ENCODE data around the gene FREM2.

The FREM2 gene

GRCh38 chr13:38898481-38898880, 211.6 kb downstream of the FREM2 start:
- DNase-seq (ENCODE audit: low read depth), result no peak

GRCh38 chr13:38899571-38899970, 212.7 kb downstream of the FREM2 start:
- no peak for DNase-seq (ENCODE audit: low read depth)

- DNase-seq (ENCODE audit: low read depth), result no peak
These were observed 213.3 kb downstream of the FREM2 start for GRCh38 chr13:38900188-38900587.

GRCh38 chr13:38902551-38902950, 215.7 kb downstream of the FREM2 start:
- no peak for DNase-seq (ENCODE audit: low read depth)

GRCh38 chr13:38905081-38905480, 218.2 kb downstream of the FREM2 start:
- DNase-seq (ENCODE audit: low read depth), result no peak

- no peak for DNase-seq (ENCODE audit: low read depth)
These were observed 219.0 kb downstream of the FREM2 start for GRCh38 chr13:38905861-38906260.

GRCh38 chr13:38908574-38908973, 221.7 kb downstream of the FREM2 start:
- DNase-seq (ENCODE audit: low read depth), result no peak

- DNase-seq (ENCODE audit: low read depth), result no peak
These were observed 227.2 kb downstream of the FREM2 start for GRCh38 chr13:38914070-38914469.

GRCh38 chr13:38921081-38921480, 234.2 kb downstream of the FREM2 start:
- DNase-seq (ENCODE audit: low read depth), result no peak

GRCh38 chr13:38922170-38922569, 235.3 kb downstream of the FREM2 start:
- no peak for DNase-seq (ENCODE audit: low read depth)

- no peak for DNase-seq (ENCODE audit: low read depth)
These were observed 246.9 kb downstream of the FREM2 start for GRCh38 chr13:38933786-38934185.
